Natural killer cell (primary cell): ENCODE results near the gene VPS37D. TPM values are rescaled to one million over a fixed set of nuclear protein-coding genes. Genes with fewer than 3 reads are reported as not detected.

ENCODE experiments used
- ATAC-seq, 3 donors: fragments of 150-1000 bp in 2 of 3; fragments of 200-7000 bp in 1 of 3; cut with Tn5 transposase; 1 replicate in 1 of 3; 2 replicates in 2 of 3; pipeline ENCODE4 v1.10.0; 2021; ENCODE audit warnings: mild to moderate bottlenecking in 2 of 3, moderate library complexity in 2 of 3
- DNase-seq, 2 donors: peaks; one replicate each; pipeline versions ENCODE4 v3.0.0 to v3.0.0-alpha.2; 2013 to 2021; ENCODE audit warnings: mixed read lengths in 1 of 2
- H3K27ac ChIP-seq: one replicate; pipeline ENCODE4 v1.5.1; 2013; ENCODE audit warnings: mild to moderate bottlenecking, low read length
- H3K27me3 ChIP-seq: one replicate; pipeline ENCODE4 v1.6.1; 2013; ENCODE audit warnings: low read length; ENCODE audit not compliant: control insufficient read depth, insufficient read depth
- H3K36me3 ChIP-seq: one replicate; pipeline ENCODE4 v1.6.1; 2013; ENCODE audit warnings: low read length; ENCODE audit not compliant: control insufficient read depth, insufficient read depth
- H3K4me1 ChIP-seq: one replicate; pipeline ENCODE4 v1.6.1; 2013; ENCODE audit warnings: low read length; ENCODE audit not compliant: control insufficient read depth, insufficient read depth
- H3K4me3 ChIP-seq: one replicate; pipeline ENCODE4 v1.5.1; 2013; ENCODE audit warnings: low read length
- H3K9me3 ChIP-seq: one replicate; pipeline ENCODE4 v1.6.1; 2013; ENCODE audit warnings: low read length; ENCODE audit not compliant: control insufficient read depth, insufficient read depth
- H3K27ac Mint-ChIP-seq, 2 donors: one replicate each; pipeline ENCODE4 v1.8.0; 2022; ENCODE audit warnings: mild to moderate bottlenecking in 2 of 2, mixed read lengths in 2 of 2, moderate library complexity in 1 of 2
- H3K27me3 Mint-ChIP-seq, 2 donors: one replicate each; pipeline ENCODE4 v1.8.0; 2022; ENCODE audit warnings: low read depth in 2 of 2, mixed read lengths in 2 of 2
- H3K36me3 Mint-ChIP-seq: one replicate; pipeline ENCODE4 v1.8.0; 2022; ENCODE audit warnings: mixed read lengths
- H3K4me1 Mint-ChIP-seq, 2 donors: one replicate each; pipeline ENCODE4 v1.8.0; 2022; ENCODE audit warnings: mixed read lengths in 2 of 2
- H3K4me3 Mint-ChIP-seq: one replicate; pipeline ENCODE4 v1.8.0; 2022; ENCODE audit warnings: mild to moderate bottlenecking, moderate library complexity, mixed read lengths
- H3K9me3 Mint-ChIP-seq, 2 donors: one replicate each; pipeline ENCODE4 v1.8.0; 2022; ENCODE audit warnings: mixed read lengths in 2 of 2
- CTCF ChIP-seq: fragments of 200-600 bp; IDR thresholded peaks from one replicate; pipeline ENCODE4 v1.8.0; 2022; ENCODE audit warnings: antibody characterized with exemption
- WGBS: methylation state at CpG from one replicate; pipeline ENCODE4 v1.1.7; 2013; ENCODE audit warnings: missing lambda C conversion rate; ENCODE audit not compliant: insufficient coverage; 5-methylcytosine and 5-hydroxymethylcytosine counted together
- intact Hi-C: fragments of 100-400 bp; cut with micrococcal nuclease; formaldehyde crosslinking; loops from one replicate; pipeline ENCODE4 v1.14.2; 2022
- total RNA-seq, 4 donors: library from RNA; stranded (reverse); fragments of 120-200 nt in 1 of 4; gene quantifications; one replicate each; pipeline versions ENCODE4 v1.2.3 to v1.2.4, GENCODE V29; 2013 to 2022

VPS37D gene
- total RNA-seq, 3 donors from 2014 or later (not counting 1 experiment from before 2014, with no cell fraction given) = 0.40 to 0.83 (median 0.48) TPM

GRCh38 chr7:73699370-73700068 is 31.9 kb downstream of the VPS37D start:
- Histone ChIP-seq H3K4me1 (peaks cover 5% of the 10 kb centered on the region), H3K4me3 (no peak overlapping the region), H3K27ac (no peak overlapping the region), H3K27me3 (no peaks in the 10 kb centered on the region), H3K36me3 (peaks cover 40% of the 10 kb centered on the region), H3K9me3 (no peaks in the 10 kb centered on the region)
- no peaks in the 10 kb centered on the region for H3K9me3 Mint-ChIP-seq
- H3K4me1 Mint-ChIP-seq = peaks cover 8 to 14% of the 10 kb centered on the region in 2 donors
- WGBS = 92% methylated on average over 15 of the region's 15 CpGs
- no peak overlapping the region for H3K4me3 Mint-ChIP-seq
- H3K27me3 Mint-ChIP-seq = no peaks in the 10 kb centered on the region
- H3K27ac Mint-ChIP-seq = no peak overlapping the region
- no peak for ATAC-seq
- no peak for TF ChIP-seq CTCF
- intact Hi-C loops = no loop called here
- no peak for DNase-seq
- H3K36me3 Mint-ChIP-seq = peaks cover 9% of the 10 kb centered on the region

GRCh38 chr7:73700069-73700423 is 32.4 kb downstream of the VPS37D start:
- H3K4me3 ChIP-seq = no peak overlapping the region
- peaks cover 36% of the 10 kb centered on the region for H3K36me3 ChIP-seq
- no peaks in the 10 kb centered on the region for H3K27me3 Mint-ChIP-seq
- no peaks in the 10 kb centered on the region for H3K9me3 Mint-ChIP-seq
- TF ChIP-seq CTCF = no peak
- intact Hi-C loops = no loop called here
- H3K4me3 Mint-ChIP-seq = no peak overlapping the region
- peaks cover 7% of the 10 kb centered on the region for H3K36me3 Mint-ChIP-seq
- H3K4me1 ChIP-seq = peaks cover 5% of the 10 kb centered on the region
- peaks cover 8 to 14% of the 10 kb centered on the region in 2 donors for H3K4me1 Mint-ChIP-seq
- ATAC-seq (no peak), DNase-seq (no peak)
- no peak overlapping the region for H3K27ac ChIP-seq
- H3K27me3 ChIP-seq = no peaks in the 10 kb centered on the region
- no peaks in the 10 kb centered on the region for H3K9me3 ChIP-seq
- 94% methylated on average over 14 of the region's 14 CpGs for WGBS
- H3K27ac Mint-ChIP-seq = no peak overlapping the region

GRCh38 chr7:73700581-73701134 is 33.0 kb downstream of the VPS37D start:
- Histone ChIP-seq H3K9me3 (no peaks in the 10 kb centered on the region), H3K4me1 (peaks cover 5% of the 10 kb centered on the region), H3K4me3 (no peak overlapping the region), H3K27me3 (no peaks in the 10 kb centered on the region), H3K27ac (no peak overlapping the region), H3K36me3 (peaks cover 33% of the 10 kb centered on the region)
- H3K27ac Mint-ChIP-seq = no peak overlapping the region
- no peak for TF ChIP-seq CTCF
- no peak for ATAC-seq
- H3K9me3 Mint-ChIP-seq = no peaks in the 10 kb centered on the region
- peaks cover 4% of the 10 kb centered on the region for H3K36me3 Mint-ChIP-seq
- intact Hi-C loops = no loop called here
- H3K4me3 Mint-ChIP-seq = no peak overlapping the region
- 88% methylated on average over 15 of the region's 15 CpGs for WGBS
- H3K27me3 Mint-ChIP-seq = no peaks in the 10 kb centered on the region
- peaks cover 8 to 10% of the 10 kb centered on the region in 2 donors for H3K4me1 Mint-ChIP-seq
- DNase-seq = no peak
